Esophagus squamous epithelium (tissue), 5 donors: Measurements from ENCODE around the gene TCERG1L. TPM values are rescaled to one million over a fixed set of nuclear protein-coding genes. Genes with fewer than 3 reads are reported as not detected.

ENCODE experiments used
- DNase-seq: peaks from one replicate; lab custom pipeline; 2025; lab: John Stamatoyannopoulos, UW
- H3K27ac ChIP-seq, 4 donors: fragments of 200-600 bp; sonication (generic); one replicate each; pipeline ENCODE4 v1.5.1; 2016 to 2019; ENCODE audit warnings: mild to moderate bottlenecking in 1 of 4
- H3K27me3 ChIP-seq, 4 donors: fragments of 200-600 bp; sonication (generic); 1 replicate in 3 of 4; 2 replicates in 1 of 4; pipeline versions ENCODE4 v1.5.1 to v1.6.0; 2017 to 2021; ENCODE audit warnings: antibody characterized with exemption in 1 of 4
- H3K36me3 ChIP-seq, 3 donors: fragments of 200-600 bp; sonication (generic); one replicate each; pipeline ENCODE4 v1.5.1; 2016 to 2019
- H3K4me1 ChIP-seq, 3 donors: fragments of 200-600 bp; sonication (generic); one replicate each; pipeline ENCODE4 v1.5.1; 2017 to 2019
- H3K4me3 ChIP-seq, 4 donors: fragments of 200-600 bp; sonication (generic); 1 replicate in 3 of 4; 2 replicates in 1 of 4; pipeline ENCODE4 v1.5.1; 2016 to 2019; ENCODE audit warnings: mild to moderate bottlenecking in 2 of 4, moderate library complexity in 1 of 4
- H3K9me3 ChIP-seq, 3 donors: fragments of 200-600 bp; sonication (generic); one replicate each; pipeline ENCODE4 v1.5.1; 2016 to 2019
- CTCF ChIP-seq, 6 experiments: fragments of 450-650 bp in 4 of 6; fragments of 200-600 bp in 2 of 6; sonication (generic) in 2 of 6; IDR thresholded peaks; one replicate each; pipeline ENCODE4 v1.5.1; 2016 to 2019; ENCODE audit warnings: antibody characterized with exemption in 6 of 6, mild to moderate bottlenecking in 4 of 6, moderate library complexity in 4 of 6
- POLR2A ChIP-seq, 4 donors: fragments of 450-650 bp; IDR thresholded peaks; one replicate each; pipeline ENCODE4 v1.6.1; 2017; ENCODE audit warnings: antibody characterized with exemption in 4 of 4, mild to moderate bottlenecking in 4 of 4, moderate library complexity in 3 of 4
- WGBS, 2 donors: methylation state at CpG; one replicate each; pipeline ENCODE4 v1.1.5; 2018; 5-methylcytosine and 5-hydroxymethylcytosine counted together
- intact Hi-C: fragments of 100-400 bp; cut with DNase I; formaldehyde crosslinking; loops from one replicate; pipeline ENCODE4 v1.15.0; 2022
- total RNA-seq, 4 donors: library from RNA; depleted of rRNA; stranded (reverse); fragments of >200 nt; gene quantifications; one replicate each; pipeline ENCODE4 v1.1.0, GENCODE V29; 2016
- donor health status: DM: yes; HTN: yes; CAD: no.

The TCERG1L gene
- total RNA-seq, 4 donors from 2014 or later: 0.12 to 2.9 (median 0.48) TPM

- no peak for TF ChIP-seq CTCF (IDR thresholded peaks at IDR 0.05)
- no peak for TF ChIP-seq POLR2A (IDR thresholded peaks at IDR 0.05)
- H3K36me3 ChIP-seq: no peaks in the 10 kb centered on the region
- H3K4me1 ChIP-seq: no peaks in the 10 kb centered on the region
- intact Hi-C loops: no loop called here
- peaks cover 0 to 27% (median 0%) of the 10 kb centered on the region in 4 donors for H3K27me3 ChIP-seq
- H3K9me3 ChIP-seq: no peaks in the 10 kb centered on the region
- H3K27ac ChIP-seq: no peak overlapping the region
- no peak overlapping the region for H3K4me3 ChIP-seq
- 82 to 91% methylated on average over 2 of the region's 4 CpGs for WGBS, 2 donors
- DNase-seq: no peak
These were observed 243.8 kb downstream of the TCERG1L start for GRCh38 chr10:131067690-131068089.

GRCh38 chr10:131065673-131066305 lies 245.7 kb downstream of the TCERG1L start:
- DNase-seq: no peak
- no peak overlapping the region for H3K27ac ChIP-seq
- no peak overlapping the region for H3K4me3 ChIP-seq
- H3K36me3 ChIP-seq: no peaks in the 10 kb centered on the region
- intact Hi-C loops: no loop called here
- peaks cover 0 to 37% (median 0%) of the 10 kb centered on the region in 4 donors for H3K27me3 ChIP-seq
- WGBS, 2 donors: 46 to 49% methylated on average over 4 to 5 of the region's 5 CpGs
- H3K4me1 ChIP-seq: no peaks in the 10 kb centered on the region
- TF ChIP-seq POLR2A (IDR thresholded peaks at IDR 0.05): no peak
- no peak for TF ChIP-seq CTCF (IDR thresholded peaks at IDR 0.05)
- no peaks in the 10 kb centered on the region for H3K9me3 ChIP-seq

DNA sequence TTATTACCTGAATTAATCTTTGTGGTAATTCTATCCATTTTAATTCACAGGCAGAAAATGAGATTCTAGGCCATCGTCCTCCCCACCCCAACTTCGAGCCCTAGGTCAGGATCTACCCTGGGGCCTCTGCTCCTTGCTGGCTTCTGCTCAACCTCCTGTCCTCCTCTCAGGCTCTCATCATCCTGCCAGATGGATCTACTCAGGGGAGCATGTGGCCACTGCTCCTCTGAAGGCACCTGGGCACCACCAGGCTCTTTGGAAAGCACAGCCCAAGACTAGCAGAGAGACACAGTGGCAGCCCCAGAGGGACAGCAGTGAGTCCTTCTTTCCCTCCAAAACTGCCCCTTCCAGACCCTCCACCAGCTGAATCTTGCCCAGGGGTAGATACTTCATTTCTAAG lies 248.2 kb downstream of the TCERG1L start:
- DNase-seq: no peak
- Histone ChIP-seq H3K9me3 (no peaks in the 10 kb centered on the region), H3K36me3 (no peaks in the 10 kb centered on the region), H3K4me3 (no peak overlapping the region), H3K27ac (no peak overlapping the region), H3K27me3 (peaks cover 0 to 37% (median 0%) of the 10 kb centered on the region in 4 donors), H3K4me1 (no peaks in the 10 kb centered on the region)
- 64 to 70% methylated on average over 2 of the region's 2 CpGs for WGBS, 2 donors
- intact Hi-C loops: no loop called here
- no peak for TF ChIP-seq POLR2A (IDR thresholded peaks at IDR 0.05)
- no peak for TF ChIP-seq CTCF (IDR thresholded peaks at IDR 0.05)

DNA sequence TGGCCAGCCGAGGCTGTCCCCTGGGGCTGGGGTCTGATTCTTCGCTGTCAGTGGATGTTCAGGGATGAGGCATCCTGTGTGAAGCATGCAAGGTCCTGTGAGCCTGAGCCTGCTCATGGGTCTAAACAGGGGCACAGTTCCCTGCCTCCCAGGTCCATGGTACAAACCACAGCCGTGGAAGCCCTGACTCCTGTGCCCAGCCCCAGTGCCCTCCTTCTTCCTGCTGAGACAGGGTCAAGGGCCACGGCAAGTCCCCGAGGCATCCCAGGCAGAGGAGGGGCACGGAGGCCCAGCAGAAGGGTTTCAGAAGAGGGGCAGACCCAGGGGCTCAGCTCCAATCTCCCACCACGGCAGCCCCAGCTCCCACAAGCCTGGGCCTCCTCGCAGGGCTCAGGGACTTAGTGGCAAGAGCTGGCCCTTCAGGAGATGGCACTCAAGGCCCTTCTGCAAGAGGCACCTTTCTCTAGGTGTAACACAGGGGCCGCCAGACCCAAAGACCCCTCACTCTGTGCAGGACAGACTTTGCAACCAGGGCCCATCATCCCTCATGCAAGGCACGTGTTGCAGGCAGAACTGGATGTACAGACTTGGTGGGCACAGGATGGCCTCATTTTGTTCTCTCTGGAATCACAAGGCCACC lies 248.8 kb downstream of the TCERG1L start:
- 48 to 63% methylated on average over 1 to 3 of the region's 10 CpGs for WGBS, 2 donors
- Histone ChIP-seq H3K27ac (no peak overlapping the region), H3K4me3 (no peak overlapping the region), H3K36me3 (no peaks in the 10 kb centered on the region), H3K27me3 (peaks cover 0 to 33% (median 0%) of the 10 kb centered on the region in 4 donors), H3K4me1 (no peaks in the 10 kb centered on the region), H3K9me3 (no peaks in the 10 kb centered on the region)
- intact Hi-C loops: no loop called here
- DNase-seq: no peak
- TF ChIP-seq CTCF (IDR thresholded peaks at IDR 0.05): no peak
- TF ChIP-seq POLR2A (IDR thresholded peaks at IDR 0.05): no peak

DNA sequence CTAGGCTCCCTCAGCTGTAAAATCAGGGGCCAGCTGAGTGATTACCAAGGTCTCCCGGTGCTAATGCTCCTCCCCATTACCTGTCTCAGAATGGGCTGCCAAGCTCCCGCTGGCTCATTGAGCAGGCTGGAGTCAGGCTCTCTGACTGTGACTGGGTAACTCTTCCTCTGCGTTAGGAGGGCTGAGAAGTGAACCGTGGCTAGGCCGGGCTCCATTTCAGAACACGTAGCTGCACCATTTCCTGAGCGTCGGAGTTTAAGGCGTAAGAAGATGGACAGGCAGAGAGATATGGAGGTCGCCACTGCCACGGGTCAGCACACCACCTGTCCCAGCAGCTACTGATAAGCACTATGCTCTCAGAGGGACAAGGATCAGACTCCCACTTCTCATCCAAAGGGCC lies 250.3 kb downstream of the TCERG1L start:
- peaks cover 0 to 37% (median 0%) of the 10 kb centered on the region in 4 donors for H3K27me3 ChIP-seq
- no peak overlapping the region for H3K4me3 ChIP-seq
- no peaks in the 10 kb centered on the region for H3K9me3 ChIP-seq
- H3K36me3 ChIP-seq: no peaks in the 10 kb centered on the region
- no peak for TF ChIP-seq POLR2A (IDR thresholded peaks at IDR 0.05)
- no peak for TF ChIP-seq CTCF (IDR thresholded peaks at IDR 0.05)
- intact Hi-C loops: no loop called here
- DNase-seq: no peak
- 67 to 77% methylated on average over 4 to 5 of the region's 11 CpGs for WGBS, 2 donors
- H3K4me1 ChIP-seq: no peaks in the 10 kb centered on the region
- H3K27ac ChIP-seq: no peak overlapping the region
